Smooth muscle cell (in vitro differentiated cells): ENCODE results near the gene RICTOR. TPM values are rescaled to one million over a fixed set of nuclear protein-coding genes. Genes with fewer than 3 reads are reported as not detected.

Experiments
- DNase-seq: peaks from one replicate; lab custom pipeline; 2025; ENCODE audit not compliant: unreplicated experiment; lab: John Stamatoyannopoulos, UW
- H2AFZ ChIP-seq: fragments of 200-600 bp; sonication (generic); 2 replicates; pipeline ENCODE4 v1.6.0; 2016; ENCODE audit warnings: antibody characterized with exemption, low read depth, mild to moderate bottlenecking
- H3F3A ChIP-seq: fragments of 200-600 bp; sonication (generic); 2 replicates; pipeline ENCODE4 v1.6.0; 2017; ENCODE audit warnings: antibody characterized with exemption, low read depth
- H3K27ac ChIP-seq: fragments of 200-600 bp; sonication (generic); 2 replicates; pipeline ENCODE4 v1.5.1; 2016; ENCODE audit warnings: low read depth, mild to moderate bottlenecking
- H3K27me3 ChIP-seq: fragments of 200-600 bp; sonication (generic); 2 replicates; pipeline ENCODE4 v1.6.1; 2016; ENCODE audit warnings: low read depth, mild to moderate bottlenecking
- H3K36me3 ChIP-seq: fragments of 200-600 bp; sonication (generic); 2 replicates; pipeline ENCODE4 v1.5.1; 2016; ENCODE audit warnings: low read depth
- H3K4me1 ChIP-seq: fragments of 200-600 bp; sonication (generic); 2 replicates; pipeline ENCODE4 v1.5.1; 2016; ENCODE audit warnings: low read depth
- H3K4me2 ChIP-seq: fragments of 200-600 bp; sonication (generic); 2 replicates; pipeline ENCODE4 v1.6.0; 2016; ENCODE audit warnings: mild to moderate bottlenecking
- H3K4me3 ChIP-seq: fragments of 200-600 bp; sonication (generic); 2 replicates; pipeline ENCODE4 v1.5.1; 2016; ENCODE audit warnings: mild to moderate bottlenecking
- H3K79me2 ChIP-seq: fragments of 200-600 bp; sonication (generic); 2 replicates; pipeline ENCODE4 v1.6.0; 2016; ENCODE audit warnings: low read depth, mild to moderate bottlenecking
- H3K9ac ChIP-seq: fragments of 200-600 bp; sonication (generic); 2 replicates; pipeline ENCODE4 v1.6.0; 2016; ENCODE audit warnings: low read depth
- H3K9me3 ChIP-seq: fragments of 200-600 bp; sonication (generic); replicated peaks from 2 replicates; pipeline ENCODE4 v1.5.1; 2016; ENCODE audit warnings: low read depth
- H4K20me1 ChIP-seq: fragments of 200-600 bp; sonication (generic); 2 replicates; pipeline ENCODE4 v1.6.0; 2016; ENCODE audit warnings: low read depth
- WGBS: methylation state at CpG from one replicate; pipeline ENCODE4 v1.1.7; 2016; ENCODE audit warnings: low lambda C conversion rate; 5-methylcytosine and 5-hydroxymethylcytosine counted together
- polyA plus RNA-seq: library from polyadenylated mRNA; unstranded; fragments of >200 nt; fragmentation: Nextera tagmentation; extraction: Ambion mirVana; gene quantifications from 2 replicates; pipeline ENCODE4 v1.2.1, GENCODE V29; 2016
- total RNA-seq: library from RNA; depleted of rRNA; stranded (reverse); fragments of >200 nt; gene quantifications from 2 replicates; pipeline ENCODE4 v1.2.3, GENCODE V29; 2014
- TF ChIP-seq, protein P1 (sequence below): fragments of 200-600 bp; sonication (generic); IDR thresholded peaks from 2 replicates; pipeline ENCODE4 v1.5.1; 2017; ENCODE audit warnings: borderline replicate concordance, mild to moderate bottlenecking, antibody characterized with exemption; ENCODE audit not compliant: insufficient read depth, poor library complexity, severe bottlenecking

The RICTOR gene
- total and polyA plus RNA-seq, 2 experiments from 2014 or later = 3.6 to 30.2 TPM

DNA sequence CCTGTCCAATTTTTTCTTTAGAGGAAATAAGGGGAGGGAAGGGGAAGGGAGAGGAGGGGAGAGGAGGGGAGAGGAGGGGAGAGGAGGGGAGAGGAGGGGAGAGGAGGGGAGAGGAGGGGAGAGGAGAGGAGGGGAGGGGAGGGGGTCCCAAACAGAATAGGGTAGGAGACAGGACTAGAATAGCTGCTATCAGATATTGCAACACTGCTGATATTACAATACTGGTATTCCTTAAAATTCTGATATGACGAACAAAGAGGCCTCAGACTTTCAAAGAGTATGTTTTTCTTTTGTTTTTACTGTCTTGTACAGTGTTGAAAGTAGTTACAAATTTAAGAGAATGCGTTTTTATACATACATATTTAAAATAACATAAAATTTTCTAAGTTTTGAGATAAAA, 67.5 kb downstream of the RICTOR start:
- 98% methylated on average over 2 of the region's 2 CpGs for WGBS
- no peak overlapping the region for H3K9ac ChIP-seq
- no peak overlapping the region for H3K4me3 ChIP-seq
- H3K9me3 ChIP-seq = no peaks in the 10 kb centered on the region
- H3K4me1 ChIP-seq = no peaks in the 10 kb centered on the region
- H3K27me3 ChIP-seq = no peaks in the 10 kb centered on the region
- H3K27ac ChIP-seq = no peak overlapping the region
- H3K4me2 ChIP-seq = no peak overlapping the region
- no peak for DNase-seq
- TF ChIP-seq, protein P1, sequence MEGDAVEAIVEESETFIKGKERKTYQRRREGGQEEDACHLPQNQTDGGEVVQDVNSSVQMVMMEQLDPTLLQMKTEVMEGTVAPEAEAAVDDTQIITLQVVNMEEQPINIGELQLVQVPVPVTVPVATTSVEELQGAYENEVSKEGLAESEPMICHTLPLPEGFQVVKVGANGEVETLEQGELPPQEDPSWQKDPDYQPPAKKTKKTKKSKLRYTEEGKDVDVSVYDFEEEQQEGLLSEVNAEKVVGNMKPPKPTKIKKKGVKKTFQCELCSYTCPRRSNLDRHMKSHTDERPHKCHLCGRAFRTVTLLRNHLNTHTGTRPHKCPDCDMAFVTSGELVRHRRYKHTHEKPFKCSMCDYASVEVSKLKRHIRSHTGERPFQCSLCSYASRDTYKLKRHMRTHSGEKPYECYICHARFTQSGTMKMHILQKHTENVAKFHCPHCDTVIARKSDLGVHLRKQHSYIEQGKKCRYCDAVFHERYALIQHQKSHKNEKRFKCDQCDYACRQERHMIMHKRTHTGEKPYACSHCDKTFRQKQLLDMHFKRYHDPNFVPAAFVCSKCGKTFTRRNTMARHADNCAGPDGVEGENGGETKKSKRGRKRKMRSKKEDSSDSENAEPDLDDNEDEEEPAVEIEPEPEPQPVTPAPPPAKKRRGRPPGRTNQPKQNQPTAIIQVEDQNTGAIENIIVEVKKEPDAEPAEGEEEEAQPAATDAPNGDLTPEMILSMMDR = no peak
- peaks cover 3% of the 10 kb centered on the region for H3K36me3 ChIP-seq
- H3F3A ChIP-seq = no peaks in the 10 kb centered on the region
- no peak overlapping the region for H2AFZ ChIP-seq
- peaks cover 5% of the 10 kb centered on the region for H3K79me2 ChIP-seq
- no peaks in the 10 kb centered on the region for H4K20me1 ChIP-seq

DNA sequence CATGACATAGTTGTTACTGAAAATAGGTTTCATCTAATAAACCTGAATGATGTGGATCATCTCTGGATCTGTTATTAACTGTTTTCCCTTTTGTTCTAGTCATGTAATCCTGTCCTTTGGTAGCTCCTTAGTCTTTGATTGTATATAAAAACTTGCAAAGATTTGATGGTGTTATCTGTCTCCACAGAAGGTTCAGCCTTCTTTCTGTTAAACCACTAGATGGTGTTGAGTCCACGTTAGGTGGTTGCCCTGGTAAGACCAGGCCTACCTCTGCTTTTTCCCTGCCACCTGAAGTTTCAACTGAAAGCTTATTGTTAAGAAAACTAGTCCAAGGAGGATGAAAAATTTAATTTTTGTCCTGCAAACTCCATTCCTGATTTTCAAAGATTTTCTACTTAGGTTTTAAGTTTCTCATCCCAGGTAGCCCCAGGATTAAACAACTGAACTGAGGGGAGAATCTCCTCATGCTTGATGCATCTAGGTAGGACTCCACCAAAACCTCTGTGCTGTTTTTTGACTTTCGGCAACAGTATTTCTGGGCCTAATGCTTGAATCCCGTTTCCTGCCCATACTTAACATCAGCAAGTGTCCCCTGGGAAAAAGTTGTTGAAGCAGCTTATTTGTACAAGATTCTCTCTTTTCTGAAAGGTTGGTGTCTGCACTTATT, 68.5 kb downstream of the RICTOR start:
- Histone ChIP-seq H3K27ac (no peak overlapping the region), H3K79me2 (peaks cover 10% of the 10 kb centered on the region), H3K9ac (no peak overlapping the region), H3F3A (no peaks in the 10 kb centered on the region), H3K4me3 (no peak overlapping the region), H3K36me3 (peaks cover 2% of the 10 kb centered on the region), H3K9me3 (no peaks in the 10 kb centered on the region), H3K27me3 (no peaks in the 10 kb centered on the region), H3K4me1 (no peaks in the 10 kb centered on the region), H2AFZ (no peak overlapping the region), H4K20me1 (no peaks in the 10 kb centered on the region), H3K4me2 (no peak overlapping the region)
- no peak for DNase-seq
- TF ChIP-seq, protein P1 = no peak
- 93% methylated on average over 3 of the region's 3 CpGs for WGBS

DNA sequence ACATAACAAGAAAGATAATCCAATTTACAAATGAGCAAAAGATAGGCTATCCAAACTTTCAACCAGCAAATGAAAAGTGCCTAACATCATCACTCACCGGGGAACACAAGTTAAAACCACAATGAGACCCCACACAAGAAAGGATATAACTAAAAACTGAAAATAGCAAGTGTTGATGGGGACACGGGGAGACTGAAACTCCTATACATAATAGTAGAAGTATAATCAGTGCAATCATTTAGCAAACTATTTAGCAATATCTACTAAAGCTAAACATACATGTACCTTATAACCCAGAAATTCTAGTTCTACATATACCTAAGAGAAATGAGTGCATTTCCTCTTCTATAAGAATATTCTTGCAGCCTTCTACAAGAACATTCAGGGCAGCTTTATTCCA, 72.5 kb downstream of the RICTOR start:
- no peaks in the 10 kb centered on the region for H3F3A ChIP-seq
- H3K4me1 ChIP-seq = no peaks in the 10 kb centered on the region
- H3K4me2 ChIP-seq = no peak overlapping the region
- no peaks in the 10 kb centered on the region for H3K27me3 ChIP-seq
- peaks cover 15% of the 10 kb centered on the region for H3K79me2 ChIP-seq
- no peak overlapping the region for H2AFZ ChIP-seq
- no peak overlapping the region for H3K4me3 ChIP-seq
- peaks cover 8% of the 10 kb centered on the region for H3K9me3 ChIP-seq
- H3K27ac ChIP-seq = no peak overlapping the region
- peaks cover 5% of the 10 kb centered on the region for H3K36me3 ChIP-seq
- whole genome bisulfite sequencing = 95% methylated on average over 2 of the region's 2 CpGs
- TF ChIP-seq, protein P1 = no peak
- H3K9ac ChIP-seq = no peak overlapping the region
- DNase-seq = no peak
- H4K20me1 ChIP-seq = no peaks in the 10 kb centered on the region

DNA sequence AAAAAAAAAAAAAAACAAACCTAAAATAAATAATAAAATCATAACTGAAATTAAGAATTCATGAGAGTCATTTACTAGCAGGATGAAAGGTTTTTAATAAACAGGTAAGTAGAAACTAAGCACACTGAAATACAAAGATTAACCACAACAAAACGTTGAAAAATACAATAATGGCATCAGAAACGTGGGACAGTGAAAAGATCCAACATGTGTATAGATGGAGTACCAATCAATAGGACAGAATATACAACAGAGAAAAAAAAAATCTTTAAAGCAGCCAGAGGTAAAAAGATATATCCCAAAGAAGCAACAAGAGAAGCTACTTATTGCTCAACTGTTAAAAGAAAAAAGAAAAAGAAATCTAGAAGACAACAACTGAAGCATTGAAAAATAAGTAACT, 75.2 kb downstream of the RICTOR start:
- peaks cover 5% of the 10 kb centered on the region for H3K36me3 ChIP-seq
- TF ChIP-seq, protein P1 = no peak
- no peaks in the 10 kb centered on the region for H3K4me1 ChIP-seq
- WGBS = 95% methylated on average over 2 of the region's 2 CpGs
- H3F3A ChIP-seq = no peaks in the 10 kb centered on the region
- H3K9ac ChIP-seq = no peak overlapping the region
- no peak overlapping the region for H3K27ac ChIP-seq
- no peaks in the 10 kb centered on the region for H3K27me3 ChIP-seq
- no peak for DNase-seq
- peaks cover 8% of the 10 kb centered on the region for H3K9me3 ChIP-seq
- H3K4me2 ChIP-seq = no peak overlapping the region
- no peak overlapping the region for H2AFZ ChIP-seq
- peaks cover 15% of the 10 kb centered on the region for H3K79me2 ChIP-seq
- no peak overlapping the region for H3K4me3 ChIP-seq
- H4K20me1 ChIP-seq = no peaks in the 10 kb centered on the region
